WTC11 (cell line): ENCODE data around the gene CUL4A. TPM values are rescaled to one million over a fixed set of nuclear protein-coding genes. Genes with fewer than 3 reads are reported as not detected.

Source experiments
- ATAC-seq: fragments of 200-7000 bp; cut with Tn5 transposase; 2 replicates; pipeline ENCODE4 v1.10.0; 2021; ENCODE audit warnings: mild to moderate bottlenecking, moderate library complexity
- CTCF ChIA-PET: fragments of 300-600 bp; sonication (Branson Sonifier 250); formaldehyde crosslinking; loops from one replicate; lab custom pipeline; 2021; ENCODE audit warnings: antibody characterized with exemption; lab: Charles Lee
- POLR2A ChIA-PET: fragments of 350-600 bp; sonication (Branson Sonifier 250); formaldehyde crosslinking; loops from one replicate; lab custom pipeline; 2021; ENCODE audit warnings: antibody characterized with exemption; lab: Charles Lee
- DNase-seq: peaks from one replicate; pipeline ENCODE4 v3.0.0; 2021; ENCODE audit warnings: low spot score
- H3K27ac Mint-ChIP-seq: 2 replicates; pipeline ENCODE4 v1.8.0; 2021; ENCODE audit warnings: mixed read lengths
- H3K27me3 Mint-ChIP-seq: 2 replicates; pipeline ENCODE4 v1.8.0; 2021; ENCODE audit warnings: low read depth, mild to moderate bottlenecking, moderate library complexity, mixed read lengths
- H3K36me3 Mint-ChIP-seq: 2 replicates; pipeline ENCODE4 v1.8.0; 2021; ENCODE audit warnings: mixed read lengths
- H3K4me1 Mint-ChIP-seq: 2 replicates; pipeline ENCODE4 v1.8.0; 2022; ENCODE audit warnings: mixed read lengths
- H3K4me3 Mint-ChIP-seq: 2 replicates; pipeline ENCODE4 v1.8.0; 2021; ENCODE audit warnings: mild to moderate bottlenecking, moderate library complexity, mixed read lengths
- H3K9me3 Mint-ChIP-seq: 2 replicates; pipeline ENCODE4 v1.8.0; 2021; ENCODE audit warnings: mixed read lengths
- ATF2 ChIP-seq: sonication (generic); formaldehyde crosslinking; IDR thresholded peaks from 2 replicates; pipeline ENCODE4 v1.8.1; 2022; ENCODE audit warnings: low read depth, missing genetic modification reagents, borderline replicate concordance
- EMX1 ChIP-seq: fragments of 250-450 bp; sonication (Bioruptor Pico); IDR thresholded peaks from 2 replicates; pipeline ENCODE4 v1.8.0; 2021; ENCODE audit warnings: mild to moderate bottlenecking
- FOXK1 ChIP-seq: sonication (generic); formaldehyde crosslinking; IDR thresholded peaks from 2 replicates; pipeline ENCODE4 v1.8.0; 2022; ENCODE audit warnings: mild to moderate bottlenecking, moderate library complexity, missing genetic modification reagents
- GABPB1 ChIP-seq: sonication (generic); formaldehyde crosslinking; IDR thresholded peaks from 2 replicates; pipeline ENCODE4 v1.8.1; 2023; ENCODE audit warnings: mild to moderate bottlenecking, missing genetic modification reagents
- IRF1 ChIP-seq: sonication (generic); formaldehyde crosslinking; IDR thresholded peaks from 2 replicates; pipeline ENCODE4 v1.8.0; 2023; ENCODE audit warnings: missing genetic modification reagents
- IRF2 ChIP-seq: sonication (generic); formaldehyde crosslinking; IDR thresholded peaks from 2 replicates; pipeline ENCODE4 v1.8.0; 2022; ENCODE audit warnings: low read depth, missing genetic modification reagents, borderline replicate concordance
- JUN ChIP-seq: sonication (generic); formaldehyde crosslinking; IDR thresholded peaks from 2 replicates; pipeline ENCODE4 v1.8.0; 2023; ENCODE audit warnings: mild to moderate bottlenecking, missing genetic modification reagents
- MXD4 ChIP-seq: fragments of 250-450 bp; sonication (Bioruptor Pico); IDR thresholded peaks from 2 replicates; pipeline ENCODE4 v1.8.0; 2021; ENCODE audit warnings: mild to moderate bottlenecking, moderate library complexity, borderline replicate concordance
- MYBL2 ChIP-seq: sonication (generic); formaldehyde crosslinking; IDR thresholded peaks from 2 replicates; pipeline ENCODE4 v1.8.1; 2023; ENCODE audit warnings: mild to moderate bottlenecking, moderate library complexity, missing genetic modification reagents
- NR2C2 ChIP-seq: sonication (generic); formaldehyde crosslinking; IDR thresholded peaks from 2 replicates; pipeline ENCODE4 v1.8.0; 2022; ENCODE audit warnings: mild to moderate bottlenecking, missing genetic modification reagents
- RELA ChIP-seq: sonication (generic); formaldehyde crosslinking; IDR thresholded peaks from 2 replicates; pipeline ENCODE4 v1.8.1; 2022; ENCODE audit warnings: missing genetic modification reagents, mild to moderate bottlenecking, borderline replicate concordance
- RORB ChIP-seq: fragments of 250-450 bp; sonication (Bioruptor Pico); IDR thresholded peaks from 2 replicates; pipeline ENCODE4 v1.9.0; 2021; ENCODE audit warnings: mild to moderate bottlenecking
- SMAD4 ChIP-seq: sonication (generic); formaldehyde crosslinking; IDR thresholded peaks from 2 replicates; pipeline ENCODE4 v1.8.0; 2022; ENCODE audit warnings: mild to moderate bottlenecking, missing genetic modification reagents
- USF1 ChIP-seq: sonication (generic); formaldehyde crosslinking; IDR thresholded peaks from 2 replicates; pipeline ENCODE4 v1.8.0; 2022; ENCODE audit warnings: mild to moderate bottlenecking, missing genetic modification reagents
- ZNF281 ChIP-seq: sonication (generic); formaldehyde crosslinking; IDR thresholded peaks from 2 replicates; pipeline ENCODE4 v1.8.0; 2023; ENCODE audit warnings: mild to moderate bottlenecking, missing genetic modification reagents
- ZNF317 ChIP-seq: sonication (generic); formaldehyde crosslinking; IDR thresholded peaks from 2 replicates; pipeline ENCODE4 v1.8.1; 2023; ENCODE audit warnings: low read depth, mild to moderate bottlenecking, moderate library complexity, missing genetic modification reagents, borderline replicate concordance
- ZNF416 ChIP-seq: fragments of 250-450 bp; sonication (Bioruptor Pico); IDR thresholded peaks from 2 replicates; pipeline ENCODE4 v1.9.0; 2021; ENCODE audit warnings: mild to moderate bottlenecking, inconsistent platforms
- total RNA-seq: library from RNA; stranded (reverse); gene quantifications from 3 replicates; pipeline ENCODE4 v1.2.3, GENCODE V29; 2021
- TF ChIP-seq, protein P1 (sequence below): sonication (generic); formaldehyde crosslinking; IDR thresholded peaks from 2 replicates; pipeline ENCODE4 v1.8.0; 2022; ENCODE audit warnings: mild to moderate bottlenecking, missing genetic modification reagents
- TF ChIP-seq, protein P2 (sequence below): sonication (generic); formaldehyde crosslinking; IDR thresholded peaks from 2 replicates; pipeline ENCODE4 v1.8.1; 2023; ENCODE audit warnings: mild to moderate bottlenecking, missing genetic modification reagents
- TF ChIP-seq, protein P3 (sequence below): fragments of 250-450 bp; sonication (Bioruptor Pico); conservative IDR thresholded peaks from 2 replicates; pipeline ENCODE4 v1.9.0; 2021; ENCODE audit warnings: mild to moderate bottlenecking

CUL4A gene
- total RNA-seq, 1 experiment from 2014 or later, result 99.9 TPM

- no peak for TF ChIP-seq SMAD4
- DNase-seq (no peak), ATAC-seq (no peak)
- H3K36me3 Mint-ChIP-seq, result peaks cover 7% of the 10 kb centered on the region
- CTCF ChIA-PET, result no interaction called here
- no peaks in the 10 kb centered on the region for H3K4me1 Mint-ChIP-seq
- H3K9me3 Mint-ChIP-seq, result no peaks in the 10 kb centered on the region
- no peak overlapping the region for H3K27ac Mint-ChIP-seq
- no peaks in the 10 kb centered on the region for H3K27me3 Mint-ChIP-seq
- POLR2A ChIA-PET, result no interaction called here
- H3K4me3 Mint-ChIP-seq, result no peak overlapping the region
Measured at GRCh38 chr13:113304121-113304520, 94.7 kb downstream of the CUL4A start.

GRCh38 chr13:113305208-113305607 is 95.8 kb downstream of the CUL4A start:
- ChIA-PET CTCF (no interaction called here), POLR2A (no interaction called here)
- H3K27me3 Mint-ChIP-seq, result no peaks in the 10 kb centered on the region
- DNase-seq, result no peak
- no peak overlapping the region for H3K27ac Mint-ChIP-seq
- no peaks in the 10 kb centered on the region for H3K4me1 Mint-ChIP-seq
- H3K4me3 Mint-ChIP-seq, result no peak overlapping the region
- ATAC-seq, result no peak
- peaks cover 11% of the 10 kb centered on the region for H3K36me3 Mint-ChIP-seq
- H3K9me3 Mint-ChIP-seq, result no peaks in the 10 kb centered on the region
- no peak for TF ChIP-seq ZNF416 (CRISPR knock-in tag)
- TF ChIP-seq ATF2 (CRISPR knock-in tag), result no peak
- TF ChIP-seq RORB (CRISPR knock-in tag), result no peak
- TF ChIP-seq, protein P1, sequence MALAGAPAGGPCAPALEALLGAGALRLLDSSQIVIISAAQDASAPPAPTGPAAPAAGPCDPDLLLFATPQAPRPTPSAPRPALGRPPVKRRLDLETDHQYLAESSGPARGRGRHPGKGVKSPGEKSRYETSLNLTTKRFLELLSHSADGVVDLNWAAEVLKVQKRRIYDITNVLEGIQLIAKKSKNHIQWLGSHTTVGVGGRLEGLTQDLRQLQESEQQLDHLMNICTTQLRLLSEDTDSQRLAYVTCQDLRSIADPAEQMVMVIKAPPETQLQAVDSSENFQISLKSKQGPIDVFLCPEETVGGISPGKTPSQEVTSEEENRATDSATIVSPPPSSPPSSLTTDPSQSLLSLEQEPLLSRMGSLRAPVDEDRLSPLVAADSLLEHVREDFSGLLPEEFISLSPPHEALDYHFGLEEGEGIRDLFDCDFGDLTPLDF (CRISPR knock-in tag), result no peak
- TF ChIP-seq RELA, result no peak
- no peak for TF ChIP-seq USF1 (CRISPR knock-in tag)
- TF ChIP-seq, all 79 proteins: peak for 0

DNA sequence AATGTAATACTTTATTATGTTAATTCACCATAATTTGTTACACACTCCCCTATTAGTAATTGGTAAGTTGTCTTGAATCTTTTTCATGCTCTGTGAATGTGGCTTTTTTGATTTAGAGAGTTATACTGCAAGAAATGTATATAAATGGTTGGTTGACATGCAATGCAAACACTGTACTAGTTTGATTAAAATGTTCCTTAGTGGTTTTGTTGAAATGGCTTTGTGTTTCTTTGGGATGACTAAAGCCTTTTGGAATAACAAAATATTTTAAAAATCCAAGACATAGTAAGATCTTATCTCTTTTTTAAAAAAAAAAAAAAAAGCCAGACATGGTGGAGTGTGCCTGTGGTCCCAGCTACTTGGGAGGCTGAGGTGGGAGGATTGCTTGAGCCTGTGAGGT is 98.1 kb downstream of the CUL4A start:
- Mint-ChIP-seq H3K4me3 (no peak overlapping the region), H3K27ac (no peak overlapping the region), H3K4me1 (no peaks in the 10 kb centered on the region), H3K36me3 (peaks cover 25% of the 10 kb centered on the region), H3K27me3 (no peaks in the 10 kb centered on the region), H3K9me3 (no peaks in the 10 kb centered on the region)
- DNase-seq, result no peak
- ChIA-PET CTCF (interaction anchor here (0.6 kb wide), 2 partner anchors 10 to 92 kb away, joined by 3 to 6 read pairs; no protein-coding TSS in a partner anchor), POLR2A (no interaction called here)
- TF ChIP-seq, protein P2, sequence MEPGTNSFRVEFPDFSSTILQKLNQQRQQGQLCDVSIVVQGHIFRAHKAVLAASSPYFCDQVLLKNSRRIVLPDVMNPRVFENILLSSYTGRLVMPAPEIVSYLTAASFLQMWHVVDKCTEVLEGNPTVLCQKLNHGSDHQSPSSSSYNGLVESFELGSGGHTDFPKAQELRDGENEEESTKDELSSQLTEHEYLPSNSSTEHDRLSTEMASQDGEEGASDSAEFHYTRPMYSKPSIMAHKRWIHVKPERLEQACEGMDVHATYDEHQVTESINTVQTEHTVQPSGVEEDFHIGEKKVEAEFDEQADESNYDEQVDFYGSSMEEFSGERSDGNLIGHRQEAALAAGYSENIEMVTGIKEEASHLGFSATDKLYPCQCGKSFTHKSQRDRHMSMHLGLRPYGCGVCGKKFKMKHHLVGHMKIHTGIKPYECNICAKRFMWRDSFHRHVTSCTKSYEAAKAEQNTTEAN (CRISPR knock-in tag), result no peak
- TF ChIP-seq JUN (CRISPR knock-in tag) (no peak), MYBL2 (CRISPR knock-in tag) (no peak), ZNF317 (CRISPR knock-in tag) (no peak), GABPB1 (CRISPR knock-in tag) (no peak), MXD4 (CRISPR knock-in tag) (no peak), NR2C2 (CRISPR knock-in tag) (no peak)
- no peak for ATAC-seq

GRCh38 chr13:113309473-113309872 is 100.1 kb downstream of the CUL4A start:
- Mint-ChIP-seq H3K4me1 (no peaks in the 10 kb centered on the region), H3K4me3 (no peak overlapping the region), H3K36me3 (peaks cover 33% of the 10 kb centered on the region), H3K9me3 (no peaks in the 10 kb centered on the region), H3K27me3 (no peaks in the 10 kb centered on the region), H3K27ac (no peak overlapping the region)
- DNase-seq, result no peak
- CTCF ChIA-PET, result no interaction called here
- POLR2A ChIA-PET, result no interaction called here
- no peak for ATAC-seq
- TF ChIP-seq IRF2 (CRISPR knock-in tag) (no peak), FOXK1 (CRISPR knock-in tag) (no peak), EMX1 (CRISPR knock-in tag) (no peak), IRF1 (CRISPR knock-in tag) (no peak), RORB (CRISPR knock-in tag) (no peak), ZNF281 (CRISPR knock-in tag) (no peak), ZNF317 (CRISPR knock-in tag) (no peak)
- TF ChIP-seq, protein P3, sequence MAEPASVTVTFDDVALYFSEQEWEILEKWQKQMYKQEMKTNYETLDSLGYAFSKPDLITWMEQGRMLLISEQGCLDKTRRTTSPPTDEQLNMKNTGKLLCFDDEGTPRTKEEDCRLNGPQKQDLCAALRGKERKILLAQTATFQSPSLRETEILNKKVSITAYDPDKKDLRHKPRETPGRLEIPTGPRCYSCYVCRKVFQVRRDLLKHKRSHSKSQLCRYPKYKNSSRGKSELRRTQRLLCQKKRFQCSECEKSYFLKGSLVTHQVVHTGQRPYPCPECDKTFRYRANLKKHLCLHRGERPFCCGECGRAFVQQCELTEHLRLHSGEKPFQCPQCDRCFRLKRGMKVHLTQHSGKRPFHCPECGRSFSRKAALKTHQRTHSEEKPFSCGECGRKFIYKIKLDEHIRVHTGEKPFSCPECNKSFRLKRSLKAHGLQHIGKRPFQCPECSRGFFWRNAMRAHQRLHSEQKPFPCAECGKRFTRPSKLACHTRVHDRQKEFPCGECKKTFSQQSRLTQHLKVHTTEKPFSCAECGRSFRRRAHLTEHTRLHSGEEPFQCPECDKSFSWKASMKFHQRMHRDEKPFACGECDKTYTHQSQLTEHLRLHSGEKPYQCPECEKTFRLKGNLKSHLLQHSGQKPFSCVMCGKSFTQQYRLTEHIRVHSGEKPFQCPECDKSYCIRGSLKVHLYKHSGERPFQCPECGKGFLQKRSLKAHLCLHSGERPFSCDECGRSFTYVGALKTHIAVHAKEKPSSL (CRISPR knock-in tag), result no peak
